Measurements from ENCODE around the gene MRPL28.

GRCh38 chr16:404971-405486 is 34.7 kb upstream of the MRPL28 start:
- no peak for TF ChIP-seq CTCF (IDR thresholded peaks at IDR 0.05)
- no peak for TF ChIP-seq EZH2 (IDR thresholded peaks at IDR 0.05)

Measured in neural progenitor cell (in vitro differentiated cells).